Keratinocyte (primary cell): Measurements from ENCODE around the gene DVL1. TPM values are rescaled to one million over a fixed set of nuclear protein-coding genes. Genes with fewer than 3 reads are reported as not detected.

Experiments used
- DNase-seq: peaks from one replicate; pipeline ENCODE4 v3.0.0-alpha.2; 2011; ENCODE audit warnings: low read depth, missing footprints, low spot score
- FAIRE-seq: peaks from 2 replicates; lab custom pipeline; 2011; peaks lifted over from hg19 to GRCh38; lab: Jason Lieb, UNC
- H2AFZ ChIP-seq: 2 replicates; pipeline ENCODE4 v1.6.0; 2012; ENCODE audit warnings: low read length, control low read depth, inconsistent platforms; ENCODE audit not compliant: control insufficient read depth
- H3K27ac ChIP-seq: 2 replicates; pipeline ENCODE4 v1.5.1; 2011; ENCODE audit warnings: low read length; ENCODE audit not compliant: control insufficient read depth, insufficient read depth
- H3K27me3 ChIP-seq: 3 replicates; pipeline ENCODE4 v1.6.0; 2011; ENCODE audit warnings: low read length; ENCODE audit not compliant: control insufficient read depth, insufficient read depth; ENCODE audit errors: extremely low read depth
- H3K36me3 ChIP-seq, 2 experiments: 2 replicates in 1 of 2; 3 replicates in 1 of 2; pipeline ENCODE4 v1.5.1; 2011; ENCODE audit warnings: low read length in 2 of 2, mild to moderate bottlenecking in 1 of 2; ENCODE audit not compliant: control insufficient read depth in 2 of 2, insufficient read depth in 2 of 2; ENCODE audit errors: extremely low read depth in 1 of 2
- H3K4me1 ChIP-seq: 3 replicates; pipeline ENCODE4 v1.5.1; 2011; ENCODE audit warnings: low read length; ENCODE audit not compliant: control insufficient read depth, insufficient read depth; ENCODE audit errors: extremely low read depth
- H3K4me2 ChIP-seq: 3 replicates; pipeline ENCODE4 v1.6.0; 2011; ENCODE audit warnings: low read depth, low read length; ENCODE audit not compliant: control insufficient read depth, insufficient read depth; ENCODE audit errors: extremely low read depth
- H3K4me3 ChIP-seq, 3 experiments: fragments of 200-600 bp in 1 of 3; sonication (generic) in 1 of 3; 2 replicates in 2 of 3; 3 replicates in 1 of 3; pipeline ENCODE4 v1.5.1; 2011 to 2016; ENCODE audit warnings: low read length in 3 of 3, mild to moderate bottlenecking in 3 of 3, control low read depth in 2 of 3, inconsistent platforms in 1 of 3, low read depth in 1 of 3, mixed read lengths in 1 of 3, mixed run types in 1 of 3, moderate library complexity in 1 of 3; ENCODE audit not compliant: control insufficient read depth in 2 of 3, insufficient read depth in 2 of 3; ENCODE audit errors: extremely low read depth in 1 of 3
- H3K79me2 ChIP-seq: 2 replicates; pipeline ENCODE4 v1.6.0; 2012; ENCODE audit warnings: low read length; ENCODE audit not compliant: control insufficient read depth, insufficient read depth
- H3K9ac ChIP-seq: 3 replicates; pipeline ENCODE4 v1.6.0; 2011; ENCODE audit warnings: low read length; ENCODE audit not compliant: control insufficient read depth, insufficient read depth; ENCODE audit errors: extremely low read depth
- H3K9me1 ChIP-seq: 3 replicates; pipeline ENCODE4 v1.6.0; 2011; ENCODE audit warnings: low read length; ENCODE audit not compliant: control insufficient read depth, insufficient read depth; ENCODE audit errors: extremely low read depth
- H3K9me3 ChIP-seq: 2 replicates; pipeline ENCODE4 v1.5.1; 2012; ENCODE audit warnings: low read depth, low read length; ENCODE audit not compliant: control insufficient read depth
- H4K20me1 ChIP-seq: 3 replicates; pipeline ENCODE4 v1.6.0; 2011; ENCODE audit warnings: low read length; ENCODE audit not compliant: control insufficient read depth, insufficient read depth; ENCODE audit errors: extremely low read depth
- CTCF ChIP-seq, 3 experiments: IDR thresholded peaks in 1 of 3; conservative IDR thresholded peaks in 1 of 3; optimal IDR thresholded peaks in 1 of 3; 2 replicates in 2 of 3; 3 replicates in 1 of 3; pipeline versions ENCODE3 to v1.5.1; 2011; ENCODE audit warnings: low read length in 3 of 3, mild to moderate bottlenecking in 3 of 3, moderate library complexity in 2 of 3, control low read depth in 1 of 3, inconsistent platforms in 1 of 3; ENCODE audit not compliant: insufficient read depth in 2 of 3; ENCODE audit errors: extremely low read depth in 1 of 3
- EZH2 ChIP-seq: IDR thresholded peaks from one replicate; pipeline ENCODE4 v1.6.1; 2012; ENCODE audit warnings: inconsistent platforms, mild to moderate bottlenecking, low read length, moderate library complexity
- dilution Hi-C: fragments of 300-500 bp; cut with MboI; formaldehyde crosslinking; loops from one replicate; pipeline ENCODE4 v1.7.0; 2020; ENCODE audit warnings: low sequenced_read_pairs; ENCODE audit not compliant: extremely low pct_ligation_motif_present
- polyA plus RNA-seq, 5 experiments: library from polyadenylated mRNA; depleted of rRNA in 3 of 5; stranded (reverse) in 3 of 5; stranded (forward) in 1 of 5; unstranded in 1 of 5; fragments of >200 nt; gene quantifications; 1 replicate in 1 of 5; 2 replicates in 3 of 5; 3 replicates in 1 of 5; pipeline versions ENCODE4 v1.2.1 to v1.2.3, GENCODE V29; 2011 to 2012; ENCODE audit warnings: missing spikeins in 2 of 5, low read depth in 1 of 5, low replicate concordance in 1 of 5

DVL1 gene
- polyA plus RNA-seq, 1 donor (not counting 4 experiments of a cell fraction or from before 2014, with no cell fraction given), result 31.6 TPM

DNA sequence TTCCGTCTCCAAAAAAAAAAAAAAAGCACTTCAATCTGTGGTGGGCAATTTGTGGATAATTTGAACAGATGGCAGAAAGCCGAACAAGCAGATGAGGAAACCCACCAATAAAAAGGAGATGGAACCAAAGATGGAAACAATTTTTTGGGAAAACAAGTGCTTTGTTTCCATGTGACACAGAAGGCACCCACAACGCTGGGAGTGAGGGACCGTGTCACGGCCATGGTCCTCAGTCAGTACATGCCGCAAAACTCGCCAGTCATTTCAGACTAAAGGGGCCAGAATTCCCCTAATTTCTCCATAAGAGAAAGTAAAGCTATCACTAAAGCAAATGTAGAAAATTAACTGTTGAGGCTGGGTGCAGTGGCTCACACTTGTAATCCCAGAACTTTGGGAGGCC is 44.9 kb upstream of the DVL1 start:
- dilution Hi-C loops, result no loop called here

DNA sequence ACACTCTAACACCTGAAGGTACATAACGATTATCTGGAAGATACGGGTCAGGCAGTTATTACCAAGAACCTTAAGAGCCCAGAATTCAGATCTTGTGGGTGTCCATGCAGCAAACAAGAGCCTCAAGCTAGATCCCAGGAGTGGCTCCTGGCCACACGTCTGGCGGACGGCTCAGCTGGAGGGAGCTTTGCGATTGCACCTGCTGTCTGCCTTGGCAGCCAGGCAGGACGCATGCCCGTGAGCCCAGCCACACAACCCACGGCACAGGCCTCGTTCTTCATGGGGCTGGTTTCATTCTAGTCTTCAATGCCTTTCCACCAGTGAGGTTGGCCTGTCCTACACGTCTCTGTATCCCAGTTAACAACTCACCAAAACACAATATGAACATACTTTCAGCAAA is 44.2 kb upstream of the DVL1 start:
- Histone ChIP-seq H3K4me2 (no peak overlapping the region), H4K20me1 (no peaks in the 10 kb centered on the region), H3K9me3 (no peaks in the 10 kb centered on the region), H3K79me2 (peaks cover 45% of the 10 kb centered on the region), H3K27ac (no peak overlapping the region), H3K27me3 (no peaks in the 10 kb centered on the region), H3K36me3 (peaks cover 55 to 62% of the 10 kb centered on the region in 2 experiments), H3K9ac (no peak overlapping the region), H2AFZ (no peak overlapping the region), H3K4me1 (peaks cover 9% of the 10 kb centered on the region), H3K9me1 (no peaks in the 10 kb centered on the region), H3K4me3 (no peak overlapping the region)
- FAIRE-seq, result no peak
- no peak for DNase-seq
- no peak for TF ChIP-seq EZH2
- no peak for TF ChIP-seq CTCF (optimal IDR thresholded peaks at IDR 0.05 in 1 of 3, IDR thresholded peaks at IDR 0.05 in 1 of 3, conservative IDR thresholded peaks at IDR 0.05 in 1 of 3; ENCODE audit: extremely low read depth in 1 of 3, insufficient read depth in 2 of 3, low read length in 3 of 3)
- dilution Hi-C loops, result no loop called here

More for the DNA sequence above, 44.9 kb upstream of the DVL1 start:
- no peaks in the 10 kb centered on the region for H4K20me1 ChIP-seq
- no peak overlapping the region for H3K4me2 ChIP-seq
- H3K9me3 ChIP-seq, result no peaks in the 10 kb centered on the region
- DNase-seq (no peak), FAIRE-seq (no peak)
- H2AFZ ChIP-seq, result no peak overlapping the region
- H3K27ac ChIP-seq, result no peak overlapping the region
- no peak for TF ChIP-seq EZH2
- TF ChIP-seq CTCF (optimal IDR thresholded peaks at IDR 0.05 in 1 of 3, IDR thresholded peaks at IDR 0.05 in 1 of 3, conservative IDR thresholded peaks at IDR 0.05 in 1 of 3; ENCODE audit: extremely low read depth in 1 of 3, insufficient read depth in 2 of 3, low read length in 3 of 3), result no peak
- no peaks in the 10 kb centered on the region for H3K27me3 ChIP-seq
- no peak overlapping the region for H3K9ac ChIP-seq
- H3K4me1 ChIP-seq, result peaks cover 9% of the 10 kb centered on the region
- H3K4me3 ChIP-seq, result no peak overlapping the region
- H3K36me3 ChIP-seq, result peaks cover 52 to 62% of the 10 kb centered on the region in 2 experiments
- no peaks in the 10 kb centered on the region for H3K9me1 ChIP-seq
- peaks cover 51% of the 10 kb centered on the region for H3K79me2 ChIP-seq
